ENCODE results near the gene SLC4A11. TPM values are rescaled to one million over a fixed set of nuclear protein-coding genes. Genes with fewer than 3 reads are reported as not detected.

The SLC4A11 gene
- total and polyA plus RNA-seq, 10 of the 15 experiments (the other 5 are each of a cell fraction or from before 2014, with no cell fraction given): 0.07 to 2.3 (median 1.1) TPM

- WGBS (ENCODE audit: insufficient coverage, insufficient replicate concordance, low lambda C conversion rate, missing lambda C conversion rate): 95% methylated on average over 14 of the region's 14 CpGs
- ATAC-seq (no peak), DNase-seq (ENCODE audit: low read depth, low spot score) (no peak), FAIRE-seq (no peak)
- TF ChIP-seq RAD21 (IDR thresholded peaks at IDR 0.05; ENCODE audit: insufficient read depth, low read depth, low read length) (no peak), ZNF384 (IDR thresholded peaks at IDR 0.05; ENCODE audit: borderline replicate concordance, low read depth, low read length) (no peak), STAT3 (IDR thresholded peaks at IDR 0.05; ENCODE audit: low read depth, low read length) (no peak), E2F8 (IDR thresholded peaks at IDR 0.05; ENCODE audit: low read depth, partially characterized antibody) (no peak), IKZF1 (conservative IDR thresholded peaks at IDR 0.05) (no peak), IRF4 (IDR thresholded peaks at IDR 0.05; ENCODE audit: low read depth, low read length) (no peak), FOXM1 (IDR thresholded peaks at IDR 0.05; ENCODE audit: low read depth, low read length) (no peak), SREBF1 (IDR thresholded peaks at IDR 0.05; ENCODE audit: low read length) (no peak), SUZ12 (IDR thresholded peaks at IDR 0.05; ENCODE audit: unreplicated experiment) (no peak), TBL1XR1 (IDR thresholded peaks at IDR 0.05; ENCODE audit: low read depth, low read length) (no peak)
- no peak overlapping the region for H3K4me2 ChIP-seq (ENCODE audit: control insufficient read depth, insufficient read depth)
- H3K79me2 ChIP-seq (ENCODE audit: control insufficient read depth, insufficient read depth, low read length): no peaks in the 10 kb centered on the region
- ChIA-PET SMC1A (ENCODE audit: uncharacterized antibody, unreplicated experiment) (no interaction called here), POLR2A (interaction anchor here (0.7 kb wide), 1 partner anchor 132 kb away, joined by 3 read pairs; no protein-coding TSS in a partner anchor), CTCF (no interaction called here), RAD21 (ENCODE audit: unreplicated experiment) (interaction anchor here (0.6 kb wide), 1 partner anchor 76 kb away, joined by 3 read pairs; no protein-coding TSS in a partner anchor)
- peaks cover 13 to 32% of the 10 kb centered on the region in 2 experiments; a peak in 3 of 4 replicates for H3K36me3 ChIP-seq (ENCODE audit: control insufficient read depth in 2 of 2, insufficient read depth in 2 of 2, low read length in 1 of 2)
- no peak overlapping the region for H3K9ac ChIP-seq (ENCODE audit: control insufficient read depth, insufficient read depth, low read length)
- H3K27me3 ChIP-seq (replicated peaks in 1 of 2; ENCODE audit: control insufficient read depth in 2 of 2, insufficient read depth in 2 of 2, low read length in 1 of 2): no peaks in the 10 kb centered on the region
- H2AFZ ChIP-seq (ENCODE audit: control insufficient read depth, low read depth, low read length): no peak overlapping the region
- no peak overlapping the region for H3K27ac ChIP-seq (ENCODE audit: control insufficient read depth, insufficient read depth)
- no TSS peak for BruUV-seq (replicated peaks)
- in situ Hi-C loops (cut with MboI): no loop called here
- H3K4me1 ChIP-seq (ENCODE audit: control insufficient read depth, insufficient read depth, low read length): no peaks in the 10 kb centered on the region
- H3K9me3 ChIP-seq (replicated peaks; ENCODE audit: control insufficient read depth, insufficient read depth, low read length): no peaks in the 10 kb centered on the region
- 0 out of 2 replicates have a peak, but pooled peaks cover 2% of the 10 kb centered on the region for H4K20me1 ChIP-seq (ENCODE audit: control insufficient read depth, insufficient read depth)
- no peak overlapping the region for H3K4me3 ChIP-seq
- intact Hi-C loops (cut with micrococcal nuclease; ENCODE audit: unreplicated experiment): no loop called here
Observed at GRCh38 chr20:3193806-3194616, 45.0 kb downstream of the SLC4A11 start.

All from GM12878 (cell line).